ENCODE results near the gene OR52B2.
"Not testable (repeated sequence)": the region's sequence is repeated elsewhere in the genome, so short reads cannot be mapped to it uniquely, and the experiment has no call there.

OR52B2 gene

DNA sequence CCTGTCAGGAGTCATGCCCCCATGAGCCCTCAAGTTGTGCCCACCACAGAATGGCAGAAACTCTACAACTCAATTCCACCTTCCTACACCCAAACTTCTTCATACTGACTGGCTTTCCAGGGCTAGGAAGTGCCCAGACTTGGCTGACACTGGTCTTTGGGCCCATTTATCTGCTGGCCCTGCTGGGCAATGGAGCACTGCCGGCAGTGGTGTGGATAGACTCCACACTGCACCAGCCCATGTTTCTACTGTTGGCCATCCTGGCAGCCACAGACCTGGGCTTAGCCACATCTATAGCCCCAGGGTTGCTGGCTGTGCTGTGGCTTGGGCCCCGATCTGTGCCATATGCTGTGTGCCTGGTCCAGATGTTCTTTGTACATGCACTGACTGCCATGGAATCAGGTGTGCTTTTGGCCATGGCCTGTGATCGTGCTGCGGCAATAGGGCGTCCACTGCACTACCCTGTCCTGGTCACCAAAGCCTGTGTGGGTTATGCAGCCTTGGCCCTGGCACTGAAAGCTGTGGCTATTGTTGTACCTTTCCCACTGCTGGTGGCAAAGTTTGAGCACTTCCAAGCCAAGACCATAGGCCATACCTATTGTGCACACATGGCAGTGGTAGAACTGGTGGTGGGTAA, 29.2 kb upstream of the OR52B2 start, which contains the start of gene OR52W1:
OR52W1 (plus strand) TSS at position 51 of the 637 bp plus-strand sequence; CDS start at position 51, 0 bp downstream.
- FAIRE-seq (no peak), DNase-seq (ENCODE audit: insufficient read length, low spot score) (no peak)
- TF ChIP-seq POLR2A (IDR thresholded peaks at IDR 0.05; ENCODE audit: low read depth, low read length), result no peak

- FAIRE-seq (no peak), DNase-seq (ENCODE audit: insufficient read length, low spot score) (no peak)
- no peak for TF ChIP-seq POLR2A (IDR thresholded peaks at IDR 0.05; ENCODE audit: low read depth, low read length)
Measured at GRCh38 chr11:6197466-6198200, 27.5 kb upstream of the OR52B2 start.

- FAIRE-seq, result no peak
- no peak for DNase-seq (ENCODE audit: insufficient read length, low spot score)
- no peak for TF ChIP-seq POLR2A (IDR thresholded peaks at IDR 0.05; ENCODE audit: low read depth, low read length)
Measured at GRCh38 chr11:6196396-6196795, 26.3 kb upstream of the OR52B2 start.

- FAIRE-seq (no peak), DNase-seq (ENCODE audit: insufficient read length, low spot score) (no peak)
- TF ChIP-seq POLR2A (IDR thresholded peaks at IDR 0.05; ENCODE audit: low read depth, low read length), result no peak
Measured at GRCh38 chr11:6194065-6194581, 24.0 kb upstream of the OR52B2 start.

- TF ChIP-seq POLR2A (IDR thresholded peaks at IDR 0.05; ENCODE audit: low read depth, low read length), result no peak
- DNase-seq (ENCODE audit: insufficient read length, low spot score) (no peak), FAIRE-seq (no peak)
Measured at GRCh38 chr11:6191742-6192141, 21.6 kb upstream of the OR52B2 start.

DNA sequence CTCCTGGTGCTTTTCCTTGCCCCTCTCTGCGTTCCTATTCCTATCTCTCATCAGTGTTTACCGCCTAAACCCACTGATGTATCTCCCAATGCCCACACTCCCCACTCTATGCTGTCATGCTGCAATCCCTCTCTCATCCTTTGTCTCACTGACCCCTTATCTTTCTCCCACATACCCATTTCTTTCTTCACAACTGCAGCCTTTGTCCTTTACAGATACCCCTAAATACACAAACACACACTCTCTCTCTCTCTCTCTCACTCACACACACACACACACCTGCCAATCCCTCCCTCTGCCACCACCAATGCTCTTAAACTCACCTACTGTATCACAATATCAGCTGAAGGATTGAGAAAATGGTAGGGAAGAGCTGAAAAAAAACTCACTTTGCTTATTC, 5.3 kb upstream of the OR52B2 start:
- TF ChIP-seq POLR2A (IDR thresholded peaks at IDR 0.05; ENCODE audit: low read depth, low read length), result no peak
- DNase-seq (ENCODE audit: insufficient read length, low spot score) (no peak), FAIRE-seq (no peak)

GRCh38 chr11:6156628-6157359, 13.3 kb downstream of the OR52B2 start:
- DNase-seq (ENCODE audit: insufficient read length, low spot score), result no peak
- FAIRE-seq, result no peak
- TF ChIP-seq POLR2A (IDR thresholded peaks at IDR 0.05; ENCODE audit: low read depth, low read length), result no peak

DNA sequence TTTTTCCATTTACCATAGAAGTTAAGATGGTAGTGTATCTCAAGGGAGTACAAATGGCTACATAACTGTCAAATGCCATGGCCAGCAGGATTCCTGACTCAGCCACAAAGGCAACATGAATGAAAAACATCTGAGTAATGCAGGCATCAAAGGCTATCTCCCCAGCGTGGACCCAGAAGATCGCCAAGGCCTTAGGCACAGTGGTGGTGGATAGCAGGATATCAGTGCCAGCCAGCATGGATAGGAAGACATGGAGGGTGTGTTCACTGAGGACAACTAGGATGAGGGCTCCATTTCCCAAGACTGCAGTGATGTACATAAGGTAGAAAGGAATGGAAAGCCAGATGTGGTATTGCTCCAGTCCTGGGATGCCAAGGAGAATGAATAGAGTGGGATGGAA, 18.0 kb downstream of the OR52B2 start:
- DNase-seq (ENCODE audit: insufficient read length, low spot score), result no peak
- TF ChIP-seq POLR2A (IDR thresholded peaks at IDR 0.05; ENCODE audit: low read depth, low read length), result no peak
- no peak for FAIRE-seq

- TF ChIP-seq POLR2A (IDR thresholded peaks at IDR 0.05; ENCODE audit: low read depth, low read length), result no peak
- DNase-seq (ENCODE audit: insufficient read length, low spot score) (no peak), FAIRE-seq (no peak)
Measured at GRCh38 chr11:6151117-6151516, 19.0 kb downstream of the OR52B2 start.

DNA sequence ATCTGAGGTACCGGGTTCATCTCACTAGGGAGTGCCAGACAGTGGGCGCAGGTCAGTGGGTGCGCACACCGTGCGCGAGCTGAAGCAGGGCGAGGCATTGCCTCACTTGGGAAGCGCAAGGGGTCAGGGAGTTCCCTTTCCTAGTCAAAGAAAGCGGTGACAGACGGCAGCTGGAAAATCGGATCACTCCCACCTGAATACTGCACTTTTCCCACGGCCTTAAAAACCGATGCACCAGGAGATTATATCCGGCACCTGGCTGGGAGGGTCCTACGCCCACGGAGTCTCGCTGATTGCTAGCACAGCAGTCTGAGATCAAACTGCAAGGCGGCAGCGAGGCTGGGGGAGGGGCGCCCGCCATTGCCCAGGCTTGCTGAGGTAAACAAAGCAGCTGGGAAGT, 26.4 kb downstream of the OR52B2 start:
- DNase-seq (ENCODE audit: insufficient read length, low spot score); FAIRE-seq: not testable (repeated sequence)

- DNase-seq (ENCODE audit: insufficient read length, low spot score) (no peak), FAIRE-seq (no peak)
- TF ChIP-seq POLR2A (IDR thresholded peaks at IDR 0.05; ENCODE audit: low read depth, low read length), result no peak
Measured at GRCh38 chr11:6142936-6143335, 27.2 kb downstream of the OR52B2 start.

- DNase-seq (ENCODE audit: insufficient read length, low spot score); FAIRE-seq: not testable (repeated sequence)
Measured at GRCh38 chr11:6135936-6136335, 34.2 kb downstream of the OR52B2 start.

DNA sequence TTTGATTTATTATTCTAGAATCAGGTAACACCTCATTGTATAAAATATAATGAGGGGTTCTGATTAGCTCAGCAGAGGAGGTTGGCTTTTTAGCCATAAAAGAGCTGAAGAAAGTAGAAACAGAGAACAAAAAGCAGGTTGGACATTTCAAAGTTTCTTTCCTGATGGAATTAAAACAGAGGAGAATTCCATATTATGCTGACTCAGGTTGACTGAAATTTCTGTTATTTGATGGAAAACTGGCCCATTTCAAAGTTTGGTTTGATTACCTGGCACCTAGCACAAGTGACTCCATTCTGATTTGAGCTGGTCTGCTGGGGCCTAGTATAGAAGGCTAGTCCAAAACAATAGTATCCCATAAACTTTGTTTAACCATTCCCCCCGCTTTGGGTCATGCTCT, 37.7 kb downstream of the OR52B2 start:
- TF ChIP-seq POLR2A (IDR thresholded peaks at IDR 0.05; ENCODE audit: low read depth, low read length), result no peak
- DNase-seq (ENCODE audit: insufficient read length, low spot score), result no peak
- no peak for FAIRE-seq

GRCh38 chr11:6129635-6130034, 40.5 kb downstream of the OR52B2 start:
- DNase-seq (ENCODE audit: insufficient read length, low spot score), result no peak
- TF ChIP-seq POLR2A (IDR thresholded peaks at IDR 0.05; ENCODE audit: low read depth, low read length), result no peak
- FAIRE-seq, result no peak
